SK-N-SH (cell line): ENCODE data around the gene DHRSX. TPM values are rescaled to one million over a fixed set of nuclear protein-coding genes. Genes with fewer than 3 reads are reported as not detected.

Source experiments
- CTCF ChIA-PET: fragments of 300-600, 350-600 bp; formaldehyde crosslinking; extraction: SDS; loops from one replicate; lab custom pipeline; 2021; lab: Yijun Ruan, JAX
- POLR2A ChIA-PET: fragments of 350-600 bp; sonication (Branson Sonifier 250); formaldehyde crosslinking; extraction: SDS; loops from one replicate; lab custom pipeline; 2020; ENCODE audit warnings: antibody characterized with exemption, inconsistent platforms; lab: Yijun Ruan, JAX
- DNase-seq: peaks from one replicate; pipeline ENCODE4 v3.0.0; 2012
- H2AFZ ChIP-seq: fragments of 200-600 bp; sonication (generic); 2 replicates; pipeline ENCODE4 v1.8.1; 2016; ENCODE audit warnings: antibody characterized with exemption, mild to moderate bottlenecking, low read depth
- H3F3A ChIP-seq: fragments of 200-600 bp; sonication (generic); replicated peaks from 2 replicates; pipeline ENCODE3; 2016; ENCODE audit warnings: antibody characterized with exemption, mild to moderate bottlenecking; ENCODE audit not compliant: insufficient read depth
- H3K27ac ChIP-seq, 2 experiments: fragments of 200-500 bp in 1 of 2; fragments of 200-600 bp in 1 of 2; sonication (Bioruptor generic) in 1 of 2; sonication (generic), shearing (Covaris generic) in 1 of 2; 2 replicates each; pipeline versions ENCODE4 v1.5.1 to v1.6.1; 2014 to 2016; ENCODE audit warnings: low read depth in 2 of 2, inconsistent platforms in 1 of 2, low read length in 1 of 2, mild to moderate bottlenecking in 1 of 2, mixed read lengths in 1 of 2
- H3K27me3 ChIP-seq: fragments of 200-600 bp; sonication (generic), shearing (Covaris generic); 2 replicates; pipeline ENCODE4 v1.6.1; 2016; ENCODE audit warnings: mixed run types; ENCODE audit not compliant: insufficient read depth
- H3K36me3 ChIP-seq, 2 experiments: fragments of 200-500 bp in 1 of 2; fragments of 200-600 bp in 1 of 2; sonication (Bioruptor generic) in 1 of 2; sonication (generic) in 1 of 2; replicated peaks in 1 of 2; 2 replicates each; pipeline versions ENCODE3 to v1.5.1; 2014 to 2016; ENCODE audit warnings: low read length in 1 of 2, mild to moderate bottlenecking in 1 of 2; ENCODE audit not compliant: insufficient read depth in 2 of 2, control insufficient read depth in 1 of 2
- H3K4me1 ChIP-seq, 2 experiments: fragments of 200-500 bp in 1 of 2; fragments of 200-600 bp in 1 of 2; sonication (Bioruptor generic) in 1 of 2; sonication (generic), shearing (Covaris generic) in 1 of 2; 2 replicates each; pipeline versions ENCODE4 v1.5.1 to v1.6.1; 2014 to 2016; ENCODE audit warnings: low read depth in 1 of 2, low read length in 1 of 2, mixed run types in 1 of 2; ENCODE audit not compliant: insufficient read depth in 2 of 2, control insufficient read depth in 1 of 2
- H3K4me2 ChIP-seq: fragments of 200-600 bp; sonication (generic), shearing (Covaris generic); 2 replicates; pipeline ENCODE4 v1.6.1; 2017; ENCODE audit warnings: mixed run types
- H3K4me3 ChIP-seq, 2 experiments: fragments of 200-500 bp in 1 of 2; fragments of 200-600 bp in 1 of 2; sonication (Bioruptor generic) in 1 of 2; sonication (generic), shearing (Covaris generic) in 1 of 2; 2 replicates each; pipeline versions ENCODE4 v1.5.1 to v1.8.1; 2014 to 2016; ENCODE audit warnings: low read depth in 2 of 2, inconsistent platforms in 1 of 2, low read length in 1 of 2, mild to moderate bottlenecking in 1 of 2, mixed read lengths in 1 of 2, moderate library complexity in 1 of 2
- H3K79me2 ChIP-seq: fragments of 200-600 bp; sonication (generic); 2 replicates; pipeline ENCODE4 v1.8.1; 2017; ENCODE audit warnings: mild to moderate bottlenecking; ENCODE audit not compliant: insufficient read depth
- H3K9ac ChIP-seq: fragments of 200-600 bp; sonication (generic); 2 replicates; pipeline ENCODE4 v1.6.1; 2017; ENCODE audit warnings: mixed run types
- H3K9me2 ChIP-seq: fragments of 200-600 bp; sonication (generic); 2 replicates; pipeline ENCODE4 v1.6.1; 2017; ENCODE audit warnings: mixed run types
- H3K9me3 ChIP-seq: fragments of 200-600 bp; sonication (generic); 2 replicates; pipeline ENCODE4 v1.6.1; 2017; ENCODE audit warnings: mixed run types, mild to moderate bottlenecking, moderate library complexity
- H4K20me1 ChIP-seq: fragments of 200-600 bp; sonication (generic); 2 replicates; pipeline ENCODE4 v1.6.1; 2017; ENCODE audit warnings: mild to moderate bottlenecking, mixed run types; ENCODE audit not compliant: insufficient read depth
- CTCF ChIP-seq: fragments of 200-600 bp; sonication (generic); IDR thresholded peaks from 2 replicates; pipeline ENCODE4 v1.6.1; 2017; ENCODE audit warnings: antibody characterized with exemption, mild to moderate bottlenecking, moderate library complexity
- ELF1 ChIP-seq: IDR thresholded peaks from 2 replicates; pipeline ENCODE4 v1.4.0; 2012
- EP300 ChIP-seq, 2 experiments: IDR thresholded peaks; 2 replicates each; pipeline versions ENCODE4 v1.4.0 to v1.6.1; 2012; ENCODE audit warnings: borderline replicate concordance in 1 of 2, low read depth in 1 of 2, low read length in 1 of 2
- EZH2phosphoT487 ChIP-seq: fragments of 200-600 bp; sonication (generic); IDR thresholded peaks from 2 replicates; pipeline ENCODE4 v1.6.1; 2017; ENCODE audit warnings: low read depth, mixed run types, mild to moderate bottlenecking, antibody characterized with exemption, moderate library complexity, borderline replicate concordance
- FOSL2 ChIP-seq: IDR thresholded peaks from 2 replicates; pipeline ENCODE4 v1.4.0; 2012; ENCODE audit warnings: low read depth, mild to moderate bottlenecking, moderate library complexity, borderline replicate concordance
- FOXM1 ChIP-seq: IDR thresholded peaks from 2 replicates; pipeline ENCODE4 v1.4.0; 2012; ENCODE audit warnings: low read depth, mild to moderate bottlenecking
- GATA2 ChIP-seq: sonication (generic); formaldehyde crosslinking; IDR thresholded peaks from 2 replicates; pipeline ENCODE4 v1.5.0; 2020; ENCODE audit warnings: mild to moderate bottlenecking, missing genetic modification reagents
- NRF1 ChIP-seq: IDR thresholded peaks from 2 replicates; pipeline ENCODE4 v1.6.1; 2012; ENCODE audit warnings: low read depth, mild to moderate bottlenecking, low read length
- PBX3 ChIP-seq: IDR thresholded peaks from 2 replicates; pipeline ENCODE4; 2012
- POLR2AphosphoS5 ChIP-seq: IDR thresholded peaks from 2 replicates; pipeline ENCODE4 v1.6.1; 2012; ENCODE audit warnings: low read depth, low read length
- RAD21 ChIP-seq: IDR thresholded peaks from 2 replicates; pipeline ENCODE4 v1.6.1; 2012; ENCODE audit warnings: mild to moderate bottlenecking, low read length
- RCOR1 ChIP-seq: fragments of 150-350 bp; IDR thresholded peaks from 2 replicates; pipeline ENCODE4 v1.6.1; 2017; ENCODE audit warnings: antibody characterized with exemption, low read length
- SIN3A ChIP-seq: IDR thresholded peaks from 2 replicates; pipeline ENCODE4 v1.6.1; 2012; ENCODE audit warnings: low read depth, mild to moderate bottlenecking, low read length, moderate library complexity, borderline replicate concordance
- SMC3 ChIP-seq: IDR thresholded peaks from 2 replicates; pipeline ENCODE4 v1.6.1; 2012; ENCODE audit warnings: low read depth, low read length, improper control_type of control experiment
- TAF1 ChIP-seq: IDR thresholded peaks from 2 replicates; pipeline ENCODE4 v1.6.1; 2012; ENCODE audit warnings: low read depth, mild to moderate bottlenecking, low read length, moderate library complexity, borderline replicate concordance
- TCF12 ChIP-seq: IDR thresholded peaks from 2 replicates; pipeline ENCODE4 v1.4.0; 2012
- USF2 ChIP-seq: fragments of 150-350 bp; IDR thresholded peaks from 2 replicates; pipeline ENCODE4 v1.6.1; 2017; ENCODE audit warnings: antibody characterized with exemption, low read length, low read depth, borderline replicate concordance
- WGBS: methylation state at CpG from one replicate; pipeline ENCODE4 v1.1.6; 2017; ENCODE audit warnings: low lambda C conversion rate; 5-methylcytosine and 5-hydroxymethylcytosine counted together
- polyA plus RNA-seq, 3 experiments: library from polyadenylated mRNA; depleted of rRNA; stranded (reverse); fragments of >200 nt; gene quantifications; 2 replicates each; pipeline ENCODE4 v1.2.3, GENCODE V29; 2012
- TF ChIP-seq, protein P1 (sequence below): IDR thresholded peaks from 2 replicates; pipeline ENCODE4 v1.6.1; 2012; ENCODE audit warnings: mild to moderate bottlenecking, low read depth, low read length, moderate library complexity

DHRSX gene
- polyA plus RNA-seq, 1 of the 3 experiments (the other 2 are of a cell fraction): 34.3 TPM

GRCh38 chrX:2395261-2395992, 105.3 kb downstream of the DHRSX start:
- POLR2A ChIA-PET: no interaction called here
- H3K9me2 ChIP-seq: no peaks in the 10 kb centered on the region
- peaks cover 0 to 7% of the 10 kb centered on the region in 2 experiments for H3K36me3 ChIP-seq
- no peak for DNase-seq
- H2AFZ ChIP-seq: no peak overlapping the region
- no peak overlapping the region for H3K9ac ChIP-seq
- H3K27me3 ChIP-seq: no peaks in the 10 kb centered on the region
- no peak overlapping the region for H3K27ac ChIP-seq
- peaks cover 4% of the 10 kb centered on the region for H3F3A ChIP-seq
- no peak overlapping the region for H3K4me3 ChIP-seq
- no peak overlapping the region for H3K4me2 ChIP-seq
- H3K4me1 ChIP-seq: 0 out of 4 replicates have a peak, but pooled peaks cover 0 to 3% of the 10 kb centered on the region in 2 experiments
- H4K20me1 ChIP-seq: no peaks in the 10 kb centered on the region
- H3K9me3 ChIP-seq: no peaks in the 10 kb centered on the region
- 82% methylated on average over 17 of the region's 19 CpGs for WGBS
- H3K79me2 ChIP-seq: no peaks in the 10 kb centered on the region
- CTCF ChIA-PET: no interaction called here
- no peak for TF ChIP-seq TAF1
- TF ChIP-seq POLR2AphosphoS5: no peak
- TF ChIP-seq EZH2phosphoT487: no peak
- TF ChIP-seq GATA2 (CRISPR knock-in tag): no peak
- no peak for TF ChIP-seq RCOR1
- TF ChIP-seq SIN3A: no peak
- TF ChIP-seq FOSL2: no peak
- no peak for TF ChIP-seq FOXM1
- TF ChIP-seq, protein P1, sequence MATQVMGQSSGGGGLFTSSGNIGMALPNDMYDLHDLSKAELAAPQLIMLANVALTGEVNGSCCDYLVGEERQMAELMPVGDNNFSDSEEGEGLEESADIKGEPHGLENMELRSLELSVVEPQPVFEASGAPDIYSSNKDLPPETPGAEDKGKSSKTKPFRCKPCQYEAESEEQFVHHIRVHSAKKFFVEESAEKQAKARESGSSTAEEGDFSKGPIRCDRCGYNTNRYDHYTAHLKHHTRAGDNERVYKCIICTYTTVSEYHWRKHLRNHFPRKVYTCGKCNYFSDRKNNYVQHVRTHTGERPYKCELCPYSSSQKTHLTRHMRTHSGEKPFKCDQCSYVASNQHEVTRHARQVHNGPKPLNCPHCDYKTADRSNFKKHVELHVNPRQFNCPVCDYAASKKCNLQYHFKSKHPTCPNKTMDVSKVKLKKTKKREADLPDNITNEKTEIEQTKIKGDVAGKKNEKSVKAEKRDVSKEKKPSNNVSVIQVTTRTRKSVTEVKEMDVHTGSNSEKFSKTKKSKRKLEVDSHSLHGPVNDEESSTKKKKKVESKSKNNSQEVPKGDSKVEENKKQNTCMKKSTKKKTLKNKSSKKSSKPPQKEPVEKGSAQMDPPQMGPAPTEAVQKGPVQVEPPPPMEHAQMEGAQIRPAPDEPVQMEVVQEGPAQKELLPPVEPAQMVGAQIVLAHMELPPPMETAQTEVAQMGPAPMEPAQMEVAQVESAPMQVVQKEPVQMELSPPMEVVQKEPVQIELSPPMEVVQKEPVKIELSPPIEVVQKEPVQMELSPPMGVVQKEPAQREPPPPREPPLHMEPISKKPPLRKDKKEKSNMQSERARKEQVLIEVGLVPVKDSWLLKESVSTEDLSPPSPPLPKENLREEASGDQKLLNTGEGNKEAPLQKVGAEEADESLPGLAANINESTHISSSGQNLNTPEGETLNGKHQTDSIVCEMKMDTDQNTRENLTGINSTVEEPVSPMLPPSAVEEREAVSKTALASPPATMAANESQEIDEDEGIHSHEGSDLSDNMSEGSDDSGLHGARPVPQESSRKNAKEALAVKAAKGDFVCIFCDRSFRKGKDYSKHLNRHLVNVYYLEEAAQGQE: no peak
- TF ChIP-seq RAD21: no peak

DNA sequence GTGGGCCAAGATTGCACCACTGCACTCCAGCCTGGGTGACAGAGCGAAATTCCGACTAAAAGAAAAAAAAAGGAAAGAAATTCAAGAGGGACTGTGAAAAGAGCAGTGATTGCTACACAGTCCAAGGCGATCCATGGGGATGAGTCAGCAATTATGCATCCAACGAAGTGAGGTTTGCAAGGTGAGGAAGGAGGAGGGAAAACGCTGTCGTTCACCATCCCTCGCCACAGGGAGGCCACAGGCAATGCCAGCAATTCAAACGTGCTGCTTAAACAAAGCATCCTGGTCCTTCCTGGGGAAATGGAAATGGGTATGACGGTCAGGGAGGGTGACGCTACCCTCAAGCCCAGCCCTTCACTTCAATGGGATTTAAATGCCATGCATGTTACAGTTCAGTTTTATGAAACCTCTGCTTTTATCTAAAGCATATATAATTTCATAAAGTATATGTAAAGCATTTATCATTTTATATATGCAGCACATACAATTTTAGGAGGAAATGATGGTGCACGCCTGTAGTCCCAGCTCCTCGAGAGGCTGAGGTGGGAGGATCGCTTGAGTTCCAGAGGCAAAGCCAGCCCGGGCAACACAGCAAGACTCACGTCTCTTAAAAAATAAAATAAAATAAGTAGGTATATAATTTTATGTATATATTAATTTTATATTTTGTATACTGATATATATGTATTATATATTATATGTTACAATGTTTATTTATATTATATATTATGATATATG, 108.7 kb downstream of the DHRSX start:
- Histone ChIP-seq H2AFZ (no peak overlapping the region), H3K9me2 (no peaks in the 10 kb centered on the region), H4K20me1 (no peaks in the 10 kb centered on the region), H3K4me3 (no peak overlapping the region), H3F3A (peaks cover 4% of the 10 kb centered on the region), H3K9ac (no peak overlapping the region), H3K27me3 (no peaks in the 10 kb centered on the region), H3K79me2 (no peaks in the 10 kb centered on the region), H3K4me2 (peak overlapping the region; percentile 11; the same call in 1 of the 2 replicates), H3K27ac (peak overlapping the region in 1 of 2 experiments; percentile 46; a peak in 2 of 4 replicates), H3K9me3 (no peaks in the 10 kb centered on the region), H3K4me1 (peaks cover 0 to 3% of the 10 kb centered on the region in 2 experiments; a peak in 1 of 4 replicates), H3K36me3 (peaks cover 0 to 7% of the 10 kb centered on the region in 2 experiments)
- 40% methylated on average over 15 of the region's 15 CpGs for WGBS
- ChIA-PET POLR2A (no interaction called here), CTCF (no interaction called here)
- DNase-seq: no peak
- TF ChIP-seq ELF1 (no peak), FOXM1 (no peak), SMC3 (peak; percentile 11; the same call in 1 of the 2 replicates), CTCF (no peak), NRF1 (no peak), PBX3 (peak; percentile 40; the same call in 1 of the 2 replicates), TCF12 (peak; percentile 41; the same call in 1 of the 2 replicates), EP300 (IDR thresholded peaks at IDR 0.05; ENCODE audit: borderline replicate concordance in 1 of 2, low read depth in 1 of 2, low read length in 1 of 2) (0 out of 4 replicates have a peak, but pooled peaks of 1 of the 2 experiments have one; percentile 16), FOSL2 (peak; percentile 77), USF2 (no peak)
